Aorta (tissue), 5 donors: ENCODE data around the gene TST. TPM values are rescaled to one million over a fixed set of nuclear protein-coding genes. Genes with fewer than 3 reads are reported as not detected.

Source experiments
- ATAC-seq: fragments of 200-7000 bp; cut with Tn5 transposase; one replicate; pipeline ENCODE4 v1.9.1; 2022; ENCODE audit warnings: moderate library complexity; ENCODE audit not compliant: low FRiP score
- DNase-seq, 2 donors: peaks; one replicate each; pipeline ENCODE4 v3.0.0-alpha.2; 2020
- H3K27ac ChIP-seq, 2 donors: one replicate each; pipeline ENCODE4 v1.5.1; 2013; ENCODE audit warnings: low read length in 2 of 2, mild to moderate bottlenecking in 2 of 2, moderate library complexity in 2 of 2, control low read depth in 1 of 2, inconsistent platforms in 1 of 2, low read depth in 1 of 2
- H3K27me3 ChIP-seq, 2 donors: one replicate each; pipeline ENCODE4 v1.6.1; 2013; ENCODE audit warnings: control low read depth in 1 of 2, low read length in 1 of 2, mild to moderate bottlenecking in 1 of 2, moderate library complexity in 1 of 2; ENCODE audit not compliant: insufficient read depth in 2 of 2, control insufficient read depth in 1 of 2
- H3K36me3 ChIP-seq, 2 donors: one replicate each; pipeline ENCODE4 v1.6.1; 2013; ENCODE audit warnings: control low read depth in 1 of 2, low read length in 1 of 2, mild to moderate bottlenecking in 1 of 2; ENCODE audit not compliant: insufficient read depth in 2 of 2, control insufficient read depth in 1 of 2
- H3K4me1 ChIP-seq, 2 donors: one replicate each; pipeline ENCODE4 v1.6.1; 2013; ENCODE audit warnings: low read length in 2 of 2, control low read depth in 1 of 2, mild to moderate bottlenecking in 1 of 2, moderate library complexity in 1 of 2; ENCODE audit not compliant: insufficient read depth in 2 of 2, control insufficient read depth in 1 of 2
- H3K4me3 ChIP-seq, 2 donors: one replicate each; pipeline ENCODE4 v1.5.1; 2013; ENCODE audit warnings: low read length in 2 of 2, control low read depth in 1 of 2, mild to moderate bottlenecking in 1 of 2
- H3K9me3 ChIP-seq: one replicate; pipeline ENCODE4 v1.6.1; 2013; ENCODE audit warnings: mild to moderate bottlenecking, low read length; ENCODE audit not compliant: control insufficient read depth
- WGBS, 2 donors: extraction: QIAGEN DNeasy Blood & Tissue Kit; methylation state at CpG; one replicate each; pipeline ENCODE4 v1.1.7; 2013; 5-methylcytosine and 5-hydroxymethylcytosine counted together
- intact Hi-C, 2 donors: fragments of 100-400 bp; cut with DNase I; formaldehyde crosslinking; loops; one replicate each; pipeline versions ENCODE4 v1.14.2 to v1.15.0; 2022
- polyA plus RNA-seq, 2 donors: library from polyadenylated mRNA; stranded (reverse); fragments of 200-250 nt; gene quantifications; one replicate each; pipeline ENCODE4 v1.2.3, GENCODE V29; 2013
- total RNA-seq, 2 donors: library from RNA; stranded (reverse); fragmentation: NEBNext Ultra II Directional; extraction: Animal tissue kit (Norgen Biotek cat#: 25700); gene quantifications; one replicate each; pipeline ENCODE4 v1.2.1, GENCODE V29; 2021
- donor health status: healthy with polysubstance abuse.
- donor health status: Bipolar disorder and iron deficiency.
- donor health status: DM: no; HTN: no; CAD: no.
- donor health status: DM: no; HTN: no; CAD: no.
- donor health status: DM: yes; HTN: yes; CAD: no.

TST gene
- total and polyA plus RNA-seq, 4 donors, result 9.7 to 61.7 (median 18.4) TPM

GRCh38 chr22:37062376-37062675 is 43.1 kb upstream of the TST start:
- Histone ChIP-seq H3K9me3 (no peaks in the 10 kb centered on the region), H3K36me3 (peaks cover 0 to 1% of the 10 kb centered on the region in 2 donors), H3K27ac (no peak overlapping the region), H3K4me3 (no peak overlapping the region), H3K27me3 (no peaks in the 10 kb centered on the region), H3K4me1 (no peaks in the 10 kb centered on the region)
- ATAC-seq (no peak), DNase-seq (no peak)
- intact Hi-C loops, result no loop called here
- WGBS, 2 donors, result 67 to 68% methylated on average over 7 of the region's 7 CpGs

GRCh38 chr22:37061611-37062375 is 42.5 kb upstream of the TST start:
- WGBS, 2 donors, result 87 to 91% methylated on average over 10 of the region's 10 CpGs

GRCh38 chr22:37060801-37061610 is 41.8 kb upstream of the TST start:
- no peak overlapping the region for H3K4me3 ChIP-seq
- no peak overlapping the region for H3K27ac ChIP-seq
- H3K9me3 ChIP-seq, result no peaks in the 10 kb centered on the region
- no peaks in the 10 kb centered on the region for H3K4me1 ChIP-seq
- ATAC-seq, result no peak
- H3K36me3 ChIP-seq, result peaks cover 0 to 4% of the 10 kb centered on the region in 2 donors
- H3K27me3 ChIP-seq, result no peaks in the 10 kb centered on the region
- DNase-seq, result no peak
- 86 to 87% methylated on average over 25 to 28 of the region's 28 CpGs for WGBS, 2 donors
- intact Hi-C loops, result no loop called here

More at GRCh38 chr22:37061611-37062375, 42.5 kb upstream of the TST start:
- no peaks in the 10 kb centered on the region for H3K27me3 ChIP-seq
- H3K9me3 ChIP-seq, result no peaks in the 10 kb centered on the region
- H3K4me1 ChIP-seq, result no peaks in the 10 kb centered on the region
- peaks cover 0 to 1% of the 10 kb centered on the region in 2 donors for H3K36me3 ChIP-seq
- no peak overlapping the region for H3K27ac ChIP-seq
- DNase-seq (no peak), ATAC-seq (no peak)
- no peak overlapping the region for H3K4me3 ChIP-seq
- intact Hi-C loops, result no loop called here

- peaks cover 0 to 4% of the 10 kb centered on the region in 2 donors for H3K36me3 ChIP-seq
- ATAC-seq (no peak), DNase-seq (no peak)
- 88% methylated on average over 9 of the region's 9 CpGs for WGBS, 2 donors
- intact Hi-C loops, result no loop called here
- no peaks in the 10 kb centered on the region for H3K9me3 ChIP-seq
- H3K4me1 ChIP-seq, result no peaks in the 10 kb centered on the region
- no peak overlapping the region for H3K4me3 ChIP-seq
- no peak overlapping the region for H3K27ac ChIP-seq
- H3K27me3 ChIP-seq, result no peaks in the 10 kb centered on the region
These were observed 40.7 kb upstream of the TST start for GRCh38 chr22:37059876-37060449.

- Histone ChIP-seq H3K27ac (no peak overlapping the region), H3K9me3 (no peaks in the 10 kb centered on the region), H3K4me3 (no peak overlapping the region), H3K27me3 (no peaks in the 10 kb centered on the region), H3K4me1 (no peaks in the 10 kb centered on the region), H3K36me3 (peaks cover 0 to 5% of the 10 kb centered on the region in 2 donors)
- intact Hi-C loops, result no loop called here
- no peak for ATAC-seq
- 91 to 92% methylated on average over 26 to 28 of the region's 28 CpGs for WGBS, 2 donors
- DNase-seq, result no peak
These were observed 39.9 kb upstream of the TST start for GRCh38 chr22:37058917-37059701.

GRCh38 chr22:37057796-37058510 is 38.7 kb upstream of the TST start:
- ATAC-seq, result no peak
- no peak for DNase-seq
- WGBS, 2 donors, result 88 to 89% methylated on average over 12 of the region's 12 CpGs
- Histone ChIP-seq H3K36me3 (peaks cover 0 to 6% of the 10 kb centered on the region in 2 donors), H3K4me1 (no peaks in the 10 kb centered on the region), H3K4me3 (no peak overlapping the region), H3K27me3 (no peaks in the 10 kb centered on the region), H3K27ac (no peak overlapping the region), H3K9me3 (no peaks in the 10 kb centered on the region)
- intact Hi-C loops, result no loop called here

GRCh38 chr22:37057226-37057625 is 38.0 kb upstream of the TST start:
- intact Hi-C loops, result no loop called here
- 84 to 93% methylated on average over 9 of the region's 9 CpGs for whole genome bisulfite sequencing, 2 donors
- no peaks in the 10 kb centered on the region for H3K9me3 ChIP-seq
- H3K27ac ChIP-seq, result no peak overlapping the region
- H3K36me3 ChIP-seq, result peaks cover 0 to 6% of the 10 kb centered on the region in 2 donors
- H3K4me1 ChIP-seq, result no peaks in the 10 kb centered on the region
- no peaks in the 10 kb centered on the region for H3K27me3 ChIP-seq
- DNase-seq, result no peak
- ATAC-seq, result no peak
- H3K4me3 ChIP-seq, result no peak overlapping the region

GRCh38 chr22:37056246-37056645 is 37.0 kb upstream of the TST start:
- DNase-seq, result no peak
- Histone ChIP-seq H3K27me3 (no peaks in the 10 kb centered on the region), H3K36me3 (peaks cover 0 to 6% of the 10 kb centered on the region in 2 donors), H3K9me3 (no peaks in the 10 kb centered on the region), H3K4me3 (no peak overlapping the region), H3K4me1 (no peaks in the 10 kb centered on the region), H3K27ac (no peak overlapping the region)
- ATAC-seq, result no peak
- intact Hi-C loops, result no loop called here
- WGBS, 2 donors, result 97% methylated on average over 13 of the region's 13 CpGs
